GM10266 (cell line): Measurements from ENCODE around the gene CLDN15.
A peak's percentile ranks its signal among the peaks of the same experiment; 100 is the strongest.

ENCODE experiments used
- DNase-seq: peaks from one replicate; pipeline ENCODE4 v3.0.0; 2012; ENCODE audit errors: extremely low spot score
- CTCF ChIP-seq: IDR thresholded peaks from 2 replicates; pipeline ENCODE4 v1.5.1; 2012; ENCODE audit warnings: mild to moderate bottlenecking, low read depth; ENCODE audit not compliant: control insufficient read depth, insufficient read depth; ENCODE audit errors: missing control alignments

Gene CLDN15

DNA sequence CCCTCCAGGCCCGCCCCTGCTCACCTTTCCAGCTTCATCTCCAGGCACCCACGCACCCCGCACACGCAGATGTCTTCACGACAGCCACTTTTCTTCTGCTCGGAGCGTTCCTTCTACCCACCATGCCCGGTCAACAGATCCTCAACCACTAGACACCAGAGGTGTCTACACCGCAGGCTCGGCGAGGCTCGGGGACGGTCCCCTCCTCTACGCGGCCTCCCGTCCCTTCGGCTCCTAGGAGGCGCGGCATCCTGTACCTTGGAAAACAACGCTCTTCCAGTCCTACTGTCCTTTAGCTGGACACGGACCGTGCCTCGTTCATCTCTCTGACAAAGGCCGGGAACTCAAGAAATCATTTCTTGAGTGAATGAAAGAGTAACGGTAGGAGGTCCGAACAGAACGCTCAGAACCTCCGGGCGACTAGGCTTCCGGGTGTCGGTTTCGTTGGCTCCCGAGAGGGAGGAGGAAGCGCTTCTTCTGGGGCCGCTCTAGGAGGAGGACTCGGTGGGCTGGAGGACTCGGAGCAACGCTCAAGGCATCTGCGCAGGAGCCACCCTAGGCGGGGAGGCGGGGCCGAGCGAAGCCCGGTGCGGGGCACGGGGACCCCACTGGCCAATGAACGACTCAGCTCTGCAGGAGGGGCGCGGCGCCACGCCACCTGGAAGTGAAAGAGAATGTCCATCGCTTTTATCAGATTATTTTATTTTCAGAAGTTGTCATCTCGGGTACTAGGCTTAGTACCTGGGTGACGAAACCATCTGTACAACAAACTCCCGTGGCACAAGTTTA, 14.5 kb upstream of the CLDN15 start:
- DNase-seq: peak; percentile 95
- no peak for TF ChIP-seq CTCF

DNA sequence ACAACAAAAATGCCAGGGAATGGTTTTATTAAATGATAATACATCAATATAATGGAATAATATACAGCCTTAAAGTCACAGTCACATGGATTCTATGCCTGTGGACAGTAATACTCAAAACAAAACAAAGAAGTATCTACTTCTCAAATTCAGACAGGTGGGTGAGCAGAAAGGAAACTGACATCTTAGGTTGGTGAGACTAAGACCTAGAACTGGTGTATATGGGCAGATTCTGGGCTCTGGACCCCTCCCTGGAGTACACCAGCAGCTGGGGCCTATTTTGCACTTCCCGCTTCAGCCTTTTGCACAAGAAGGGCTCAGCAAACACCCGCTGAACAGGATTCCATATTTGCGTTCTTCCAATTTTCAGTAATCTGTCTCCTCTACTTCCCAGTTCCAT, 12.7 kb upstream of the CLDN15 start:
- no peak for TF ChIP-seq CTCF
- DNase-seq: no peak

DNA sequence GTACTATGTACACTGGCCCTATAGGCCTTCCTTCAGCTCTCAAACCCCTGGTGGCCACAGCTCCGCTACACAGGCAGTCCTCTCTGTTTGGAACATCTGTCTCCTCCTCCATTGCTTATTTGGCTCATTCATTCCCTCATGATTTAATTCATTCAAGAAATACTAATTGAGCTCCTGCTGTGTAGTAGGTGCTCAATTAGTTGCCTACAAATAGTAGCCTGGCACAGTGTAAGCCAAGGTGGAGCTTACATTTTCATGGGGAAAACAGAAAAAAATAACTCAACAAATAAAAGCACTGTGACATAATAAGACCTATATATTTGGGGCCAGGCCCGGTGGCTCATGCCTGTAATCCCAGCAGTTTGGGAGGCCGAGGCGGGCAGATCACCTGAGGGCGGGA, 10.7 kb upstream of the CLDN15 start:
- no peak for DNase-seq
- no peak for TF ChIP-seq CTCF

DNA sequence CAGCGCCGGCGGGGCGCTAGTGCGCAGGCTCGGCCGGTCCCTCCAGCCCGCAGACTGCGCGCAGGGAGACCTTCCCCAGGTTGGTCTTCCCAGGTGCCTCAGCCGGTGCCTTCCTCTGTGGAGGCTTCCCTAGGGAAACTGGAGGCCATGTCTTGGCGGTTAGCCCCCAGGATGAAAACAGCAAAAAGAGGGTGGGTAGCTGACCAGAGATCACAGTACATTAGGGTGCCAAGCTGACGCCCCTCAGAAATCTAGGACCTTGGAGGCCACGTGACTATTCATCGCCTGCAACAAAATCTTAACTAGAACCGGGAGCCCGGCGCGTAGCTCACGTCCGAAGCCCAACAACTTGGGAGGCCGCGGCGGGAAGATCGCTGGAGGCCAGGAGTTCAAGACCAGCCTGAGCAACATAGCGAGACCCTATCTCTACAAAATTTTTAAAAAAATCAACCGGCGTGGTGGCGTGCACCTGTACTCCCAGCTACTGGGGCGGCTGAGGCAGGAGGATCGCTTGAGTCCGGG, 7.6 kb upstream of the CLDN15 start:
- no peak for TF ChIP-seq CTCF
- DNase-seq: no peak

- DNase-seq: peak; percentile 87
- TF ChIP-seq CTCF: peak; percentile 94
Observed at GRCh38 chr7:101244375-101245146, 7.0 kb upstream of the CLDN15 start, which contains the start of gene FIS1. TSS of gene FIS1 (minus strand) at chr7:101245081. CDS start at chr7:101245004, 77 bp downstream.

DNA sequence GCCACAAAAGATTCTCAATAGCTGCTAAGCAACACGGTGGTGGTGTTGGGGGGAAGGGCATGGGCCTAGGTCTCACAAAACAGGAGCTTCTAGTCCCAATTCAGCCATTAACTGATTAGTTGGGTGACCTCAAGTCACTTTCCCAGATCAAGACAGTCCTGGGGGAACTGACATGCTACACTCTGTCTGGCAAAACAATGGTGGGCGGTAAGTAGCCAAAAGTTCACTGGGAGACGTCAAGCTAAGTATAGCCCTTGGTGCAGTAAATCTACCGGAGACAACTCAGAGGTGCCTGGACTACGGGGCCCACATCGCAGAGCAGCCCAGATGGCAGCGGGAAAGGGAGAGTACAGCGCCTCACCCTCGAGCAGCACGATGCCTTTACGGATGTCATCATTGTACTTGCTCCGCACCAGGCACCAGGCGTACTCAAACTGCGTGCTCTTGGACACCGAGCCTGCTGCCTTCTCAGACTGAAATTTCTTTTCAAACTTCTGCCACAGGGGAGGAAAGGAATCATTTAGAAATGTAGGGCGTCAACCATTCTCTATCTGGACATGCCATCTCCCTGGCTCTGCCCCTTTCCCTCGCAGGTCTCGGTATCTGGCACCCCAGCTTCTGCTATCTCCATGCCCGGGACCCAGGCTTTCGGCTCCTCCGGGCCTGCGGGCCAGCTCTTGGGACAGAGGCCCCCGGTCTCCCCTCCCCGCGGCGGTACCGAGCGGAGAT, 6.2 kb upstream of the CLDN15 start:
- DNase-seq: peak; percentile 4
- TF ChIP-seq CTCF: no peak
